ENCODE results near the gene GIMD1.

The GIMD1 gene

GRCh38 chr4:106369456-106370060 lies 980 bp upstream of the GIMD1 start:
- Mint-ChIP-seq H3K9me3 (no peaks in the 10 kb centered on the region), H3K4me3 (peak overlapping the region in 1 of 3 experiments; percentile 0), H3K36me3 (ENCODE audit: low read depth) (no peaks in the 10 kb centered on the region), H3K4me1 (peaks cover 10% of the 10 kb centered on the region), H3K27ac (peak overlapping the region in 2 of 3 experiments; percentile 24 to 80), H3K27me3 (ENCODE audit: low read depth) (no peaks in the 10 kb centered on the region)
- TF ChIP-seq CTCF (IDR thresholded peaks at IDR 0.05; ENCODE audit: unreplicated experiment in 3 of 3) = peak; percentile 75 to 76 (median 76)

- H3K4me3 Mint-ChIP-seq = no peak overlapping the region
- no peaks in the 10 kb centered on the region for H3K9me3 Mint-ChIP-seq
- no peak for TF ChIP-seq CTCF (IDR thresholded peaks at IDR 0.05; ENCODE audit: unreplicated experiment in 3 of 3)
- H3K27me3 Mint-ChIP-seq (ENCODE audit: low read depth) = no peaks in the 10 kb centered on the region
- H3K4me1 Mint-ChIP-seq = peaks cover 10% of the 10 kb centered on the region
- no peak overlapping the region for H3K27ac Mint-ChIP-seq
- H3K36me3 Mint-ChIP-seq (ENCODE audit: low read depth) = no peaks in the 10 kb centered on the region
These were observed 1.5 kb downstream of the GIMD1 start for GRCh38 chr4:106367072-106367471.

DNA sequence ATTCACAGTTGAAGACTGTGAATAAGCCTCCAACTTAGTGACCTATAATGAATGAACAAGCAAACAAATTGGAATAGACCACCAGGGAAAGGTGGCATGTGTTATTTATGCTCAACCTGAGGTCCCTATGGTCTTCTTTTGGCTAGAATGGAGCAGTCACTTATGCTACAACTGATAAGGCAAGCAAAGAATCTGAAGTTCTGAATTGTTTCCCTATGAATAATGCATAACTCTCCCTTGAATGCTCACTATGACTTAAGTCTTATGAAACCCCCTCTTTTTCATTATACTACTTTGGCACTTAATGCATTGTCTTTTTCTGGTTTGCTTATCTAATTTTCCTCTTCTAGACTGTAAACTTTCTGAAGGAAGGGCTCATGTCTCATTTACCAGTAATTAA lies 2.6 kb downstream of the GIMD1 start:
- Mint-ChIP-seq H3K4me3 (no peak overlapping the region), H3K27me3 (ENCODE audit: low read depth) (no peaks in the 10 kb centered on the region), H3K36me3 (ENCODE audit: low read depth) (no peaks in the 10 kb centered on the region), H3K9me3 (no peaks in the 10 kb centered on the region), H3K4me1 (peaks cover 10% of the 10 kb centered on the region), H3K27ac (peak overlapping the region in 1 of 3 experiments; percentile 35)
- TF ChIP-seq CTCF (IDR thresholded peaks at IDR 0.05; ENCODE audit: unreplicated experiment in 3 of 3) = no peak

- H3K4me1 Mint-ChIP-seq = peaks cover 10% of the 10 kb centered on the region
These were observed 3.0 kb downstream of the GIMD1 start for GRCh38 chr4:106365613-106366012.

GRCh38 chr4:106364282-106364681 lies 4.3 kb downstream of the GIMD1 start:
- TF ChIP-seq CTCF (IDR thresholded peaks at IDR 0.05; ENCODE audit: unreplicated experiment in 3 of 3) = no peak
- no peak overlapping the region for H3K4me3 Mint-ChIP-seq
- H3K27ac Mint-ChIP-seq = no peak overlapping the region

More at GRCh38 chr4:106365613-106366012, 3.0 kb downstream of the GIMD1 start:
- Mint-ChIP-seq H3K27me3 (ENCODE audit: low read depth) (no peaks in the 10 kb centered on the region), H3K36me3 (ENCODE audit: low read depth) (no peaks in the 10 kb centered on the region), H3K4me3 (no peak overlapping the region), H3K27ac (peak overlapping the region in 1 of 3 experiments; percentile 35), H3K9me3 (no peaks in the 10 kb centered on the region)
- no peak for TF ChIP-seq CTCF (IDR thresholded peaks at IDR 0.05; ENCODE audit: unreplicated experiment in 3 of 3)

More at GRCh38 chr4:106364282-106364681, 4.3 kb downstream of the GIMD1 start:
- H3K36me3 Mint-ChIP-seq (ENCODE audit: low read depth) = no peaks in the 10 kb centered on the region
- no peaks in the 10 kb centered on the region for H3K9me3 Mint-ChIP-seq
- no peaks in the 10 kb centered on the region for H3K27me3 Mint-ChIP-seq (ENCODE audit: low read depth)
- H3K4me1 Mint-ChIP-seq = peaks cover 2% of the 10 kb centered on the region

Measured in nephron (organoid).